ENCODE measurements around the gene PRMT5.

The PRMT5 gene

GRCh38 chr14:22898302-22899090 is 30.7 kb downstream of the PRMT5 start:
- no peaks in the 10 kb centered on the region for H3K27me3 ChIP-seq (ENCODE audit: control insufficient read depth, insufficient read depth, low read length, poor library complexity, severe bottlenecking)
- H3K27ac ChIP-seq (ENCODE audit: insufficient read depth, low read depth, low read length, poor library complexity, severe bottlenecking): no peak overlapping the region
- H3K4me1 ChIP-seq (ENCODE audit: control insufficient read depth, insufficient read depth, low read length): no peaks in the 10 kb centered on the region
- H3K36me3 ChIP-seq (ENCODE audit: control insufficient read depth, insufficient read depth, low read length): peaks cover 25% of the 10 kb centered on the region
- H3K9me3 ChIP-seq (ENCODE audit: control insufficient read depth, low read length): no peaks in the 10 kb centered on the region
- H3K4me3 ChIP-seq (ENCODE audit: insufficient read depth, low read depth, low read length): no peak overlapping the region
- 84 to 86% methylated on average over 7 to 8 of the region's 8 CpGs for WGBS, 2 experiments

GRCh38 chr14:22897357-22897756 is 31.8 kb downstream of the PRMT5 start:
- no peaks in the 10 kb centered on the region for H3K4me1 ChIP-seq (ENCODE audit: control insufficient read depth, insufficient read depth, low read length)
- no peaks in the 10 kb centered on the region for H3K27me3 ChIP-seq (ENCODE audit: control insufficient read depth, insufficient read depth, low read length, poor library complexity, severe bottlenecking)
- no peaks in the 10 kb centered on the region for H3K9me3 ChIP-seq (ENCODE audit: control insufficient read depth, low read length)
- H3K27ac ChIP-seq (ENCODE audit: insufficient read depth, low read depth, low read length, poor library complexity, severe bottlenecking): no peak overlapping the region
- 90 to 96% methylated on average over 1 of the region's 1 CpG for WGBS, 2 experiments
- peaks cover 17% of the 10 kb centered on the region for H3K36me3 ChIP-seq (ENCODE audit: control insufficient read depth, insufficient read depth, low read length)
- no peak overlapping the region for H3K4me3 ChIP-seq (ENCODE audit: insufficient read depth, low read depth, low read length)

GRCh38 chr14:22896760-22897159 is 32.4 kb downstream of the PRMT5 start:
- Histone ChIP-seq H3K4me1 (ENCODE audit: control insufficient read depth, insufficient read depth, low read length) (no peaks in the 10 kb centered on the region), H3K4me3 (ENCODE audit: insufficient read depth, low read depth, low read length) (no peak overlapping the region), H3K9me3 (ENCODE audit: control insufficient read depth, low read length) (no peaks in the 10 kb centered on the region), H3K27me3 (ENCODE audit: control insufficient read depth, insufficient read depth, low read length, poor library complexity, severe bottlenecking) (no peaks in the 10 kb centered on the region), H3K36me3 (ENCODE audit: control insufficient read depth, insufficient read depth, low read length) (peaks cover 11% of the 10 kb centered on the region), H3K27ac (ENCODE audit: insufficient read depth, low read depth, low read length, poor library complexity, severe bottlenecking) (no peak overlapping the region)
- WGBS, 2 experiments: 84 to 87% methylated on average over 3 of the region's 3 CpGs

GRCh38 chr14:22896356-22896755 is 32.8 kb downstream of the PRMT5 start:
- Histone ChIP-seq H3K36me3 (ENCODE audit: control insufficient read depth, insufficient read depth, low read length) (peaks cover 7% of the 10 kb centered on the region), H3K27ac (ENCODE audit: insufficient read depth, low read depth, low read length, poor library complexity, severe bottlenecking) (no peak overlapping the region), H3K4me3 (ENCODE audit: insufficient read depth, low read depth, low read length) (no peak overlapping the region), H3K27me3 (ENCODE audit: control insufficient read depth, insufficient read depth, low read length, poor library complexity, severe bottlenecking) (no peaks in the 10 kb centered on the region), H3K9me3 (ENCODE audit: control insufficient read depth, low read length) (no peaks in the 10 kb centered on the region), H3K4me1 (ENCODE audit: control insufficient read depth, insufficient read depth, low read length) (no peaks in the 10 kb centered on the region)
- WGBS, 2 experiments: 89 to 91% methylated on average over 5 of the region's 5 CpGs

GRCh38 chr14:22895402-22895801 is 33.8 kb downstream of the PRMT5 start:
- Histone ChIP-seq H3K36me3 (ENCODE audit: control insufficient read depth, insufficient read depth, low read length) (no peaks in the 10 kb centered on the region), H3K27ac (ENCODE audit: insufficient read depth, low read depth, low read length, poor library complexity, severe bottlenecking) (no peak overlapping the region), H3K4me1 (ENCODE audit: control insufficient read depth, insufficient read depth, low read length) (no peaks in the 10 kb centered on the region), H3K27me3 (ENCODE audit: control insufficient read depth, insufficient read depth, low read length, poor library complexity, severe bottlenecking) (no peaks in the 10 kb centered on the region), H3K4me3 (ENCODE audit: insufficient read depth, low read depth, low read length) (no peak overlapping the region), H3K9me3 (ENCODE audit: control insufficient read depth, low read length) (no peaks in the 10 kb centered on the region)
- 88 to 100% methylated on average over 1 of the region's 1 CpG for WGBS, 2 experiments

GRCh38 chr14:22893706-22894105 is 35.5 kb downstream of the PRMT5 start:
- WGBS, 2 experiments: 88 to 97% methylated on average over 4 of the region's 4 CpGs
- H3K4me1 ChIP-seq (ENCODE audit: control insufficient read depth, insufficient read depth, low read length): no peaks in the 10 kb centered on the region
- H3K27me3 ChIP-seq (ENCODE audit: control insufficient read depth, insufficient read depth, low read length, poor library complexity, severe bottlenecking): no peaks in the 10 kb centered on the region
- no peaks in the 10 kb centered on the region for H3K9me3 ChIP-seq (ENCODE audit: control insufficient read depth, low read length)
- no peaks in the 10 kb centered on the region for H3K36me3 ChIP-seq (ENCODE audit: control insufficient read depth, insufficient read depth, low read length)
- H3K27ac ChIP-seq (ENCODE audit: insufficient read depth, low read depth, low read length, poor library complexity, severe bottlenecking): no peak overlapping the region
- no peak overlapping the region for H3K4me3 ChIP-seq (ENCODE audit: insufficient read depth, low read depth, low read length)

- Histone ChIP-seq H3K4me3 (ENCODE audit: insufficient read depth, low read depth, low read length) (no peak overlapping the region), H3K4me1 (ENCODE audit: control insufficient read depth, insufficient read depth, low read length) (peaks cover 5% of the 10 kb centered on the region), H3K9me3 (ENCODE audit: control insufficient read depth, low read length) (no peaks in the 10 kb centered on the region), H3K27me3 (ENCODE audit: control insufficient read depth, insufficient read depth, low read length, poor library complexity, severe bottlenecking) (no peaks in the 10 kb centered on the region), H3K36me3 (ENCODE audit: control insufficient read depth, insufficient read depth, low read length) (no peaks in the 10 kb centered on the region), H3K27ac (ENCODE audit: insufficient read depth, low read depth, low read length, poor library complexity, severe bottlenecking) (no peak overlapping the region)
- WGBS, 2 experiments: 82 to 83% methylated on average over 7 of the region's 7 CpGs
Measured at GRCh38 chr14:22892488-22892887, 36.7 kb downstream of the PRMT5 start.

- WGBS, 2 experiments: 89 to 91% methylated on average over 1 of the region's 1 CpG
- Histone ChIP-seq H3K9me3 (ENCODE audit: control insufficient read depth, low read length) (no peaks in the 10 kb centered on the region), H3K36me3 (ENCODE audit: control insufficient read depth, insufficient read depth, low read length) (no peaks in the 10 kb centered on the region), H3K4me3 (ENCODE audit: insufficient read depth, low read depth, low read length) (no peak overlapping the region), H3K27ac (ENCODE audit: insufficient read depth, low read depth, low read length, poor library complexity, severe bottlenecking) (no peak overlapping the region), H3K4me1 (ENCODE audit: control insufficient read depth, insufficient read depth, low read length) (peaks cover 10% of the 10 kb centered on the region), H3K27me3 (ENCODE audit: control insufficient read depth, insufficient read depth, low read length, poor library complexity, severe bottlenecking) (peaks cover 14% of the 10 kb centered on the region)
Measured at GRCh38 chr14:22890416-22890815, 38.8 kb downstream of the PRMT5 start.

GRCh38 chr14:22888662-22889061 is 40.5 kb downstream of the PRMT5 start:
- Histone ChIP-seq H3K36me3 (ENCODE audit: control insufficient read depth, insufficient read depth, low read length) (no peaks in the 10 kb centered on the region), H3K4me3 (ENCODE audit: insufficient read depth, low read depth, low read length) (no peak overlapping the region), H3K27me3 (ENCODE audit: control insufficient read depth, insufficient read depth, low read length, poor library complexity, severe bottlenecking) (peaks cover 22% of the 10 kb centered on the region), H3K9me3 (ENCODE audit: control insufficient read depth, low read length) (no peaks in the 10 kb centered on the region), H3K27ac (ENCODE audit: insufficient read depth, low read depth, low read length, poor library complexity, severe bottlenecking) (no peak overlapping the region), H3K4me1 (ENCODE audit: control insufficient read depth, insufficient read depth, low read length) (peaks cover 20% of the 10 kb centered on the region)
- 87 to 98% methylated on average over 3 to 4 of the region's 4 CpGs for WGBS, 2 experiments

- H3K27me3 ChIP-seq (ENCODE audit: control insufficient read depth, insufficient read depth, low read length, poor library complexity, severe bottlenecking): peaks cover 22% of the 10 kb centered on the region
- H3K4me1 ChIP-seq (ENCODE audit: control insufficient read depth, insufficient read depth, low read length): peaks cover 26% of the 10 kb centered on the region
- 83 to 86% methylated on average over 5 of the region's 5 CpGs for WGBS, 2 experiments
- no peaks in the 10 kb centered on the region for H3K9me3 ChIP-seq (ENCODE audit: control insufficient read depth, low read length)
- H3K36me3 ChIP-seq (ENCODE audit: control insufficient read depth, insufficient read depth, low read length): no peaks in the 10 kb centered on the region
- peak overlapping the region; percentile 73 for H3K4me3 ChIP-seq (ENCODE audit: insufficient read depth, low read depth, low read length)
- H3K27ac ChIP-seq (ENCODE audit: insufficient read depth, low read depth, low read length, poor library complexity, severe bottlenecking): no peak overlapping the region
Measured at GRCh38 chr14:22887990-22888378, 41.2 kb downstream of the PRMT5 start.
